HG02571 (cell line): Measurements from ENCODE around the gene HMX1.

Experiments
- ATAC-seq: cut with Tn5 transposase; IDR thresholded peaks from one replicate; pipeline ENCODE4 v1.9.1; 2021; ENCODE audit warnings: mild to moderate bottlenecking, moderate library complexity; ENCODE audit not compliant: unreplicated experiment

HMX1 gene

DNA sequence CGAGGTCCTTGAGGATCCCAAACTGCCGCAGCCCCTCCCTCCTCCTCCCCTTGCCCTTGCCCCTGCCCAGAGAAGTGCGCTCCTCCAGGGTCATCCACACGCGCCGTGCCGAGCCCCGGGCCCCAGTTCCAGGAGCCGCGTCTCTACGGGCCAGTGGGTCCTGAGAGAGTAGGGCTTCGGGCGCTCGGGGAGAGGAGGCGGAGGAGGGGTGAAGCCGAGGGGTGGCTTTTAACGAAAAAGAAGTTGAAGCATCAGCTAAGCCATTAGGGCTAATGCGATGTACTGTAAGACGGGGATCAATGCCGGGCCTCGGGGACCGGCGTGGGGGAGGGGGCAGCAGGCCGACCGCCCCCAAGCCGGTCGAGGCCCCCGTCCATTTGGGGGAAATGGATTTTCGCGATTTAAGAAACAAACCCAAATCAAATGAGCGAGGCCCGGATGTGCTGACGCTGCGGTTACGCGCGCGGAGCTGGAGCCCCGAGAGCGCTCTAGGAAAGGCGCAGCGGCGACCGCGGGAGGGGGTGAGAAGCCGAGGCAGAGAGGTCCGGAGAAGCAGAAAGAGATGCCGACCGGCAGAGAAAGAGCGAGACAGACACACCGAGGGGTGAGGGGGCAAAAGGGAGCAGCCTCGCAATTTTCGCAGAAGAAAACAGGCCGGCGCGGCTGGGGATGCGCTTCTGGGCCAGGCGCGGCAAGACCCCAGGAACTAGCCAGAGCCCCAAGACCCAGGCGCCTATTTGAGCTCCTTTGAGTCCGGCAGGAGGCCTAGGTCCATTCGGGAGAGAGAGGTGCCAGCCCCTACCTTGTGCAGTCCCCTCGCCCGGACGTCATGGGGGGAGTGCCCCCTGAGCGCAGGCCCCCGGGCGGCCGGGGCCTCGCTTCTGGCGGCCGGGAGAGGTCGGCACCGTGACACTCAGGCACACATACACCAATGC lies 13.6 kb downstream of the HMX1 start:
- no peak for ATAC-seq

DNA sequence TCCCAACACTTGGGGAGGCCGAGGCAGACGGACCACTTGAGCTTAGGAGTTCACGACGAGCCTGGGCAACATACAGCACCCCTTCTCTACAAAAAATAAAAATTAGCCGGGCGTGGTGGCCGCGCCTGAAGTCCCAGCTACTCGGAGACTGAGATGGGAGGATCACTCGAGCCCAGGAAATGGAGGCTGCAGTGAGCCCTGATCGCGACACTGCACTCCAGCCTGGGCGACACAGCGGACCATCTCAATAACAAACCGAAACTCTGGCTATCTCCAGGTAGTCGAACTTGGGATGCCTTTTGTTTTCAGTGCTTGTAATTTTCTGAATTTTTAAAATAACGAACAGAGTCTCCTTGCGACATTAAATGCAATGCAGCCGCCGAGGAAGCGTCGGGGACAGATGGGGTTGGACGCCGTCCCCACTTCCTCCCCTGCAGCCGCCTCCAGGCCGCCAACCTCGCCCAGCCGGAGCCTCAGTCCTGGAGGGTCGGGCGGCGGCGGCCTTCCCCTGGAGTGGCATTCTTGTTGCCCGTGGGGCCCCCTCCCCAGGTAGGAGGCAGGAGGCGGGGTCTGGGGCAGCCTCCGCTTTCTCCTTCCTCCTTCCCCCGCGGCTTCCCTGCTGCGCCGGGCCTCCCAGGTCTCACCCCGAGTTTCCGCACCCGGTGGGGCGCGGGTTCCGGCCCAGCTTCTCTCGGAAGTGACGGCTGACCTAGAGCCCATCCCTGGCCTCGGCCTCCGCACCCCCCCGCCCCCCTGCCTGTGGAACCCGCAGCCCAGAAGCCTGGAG lies 14.6 kb downstream of the HMX1 start:
- ATAC-seq: no peak

- no peak for ATAC-seq
These were observed 15.8 kb downstream of the HMX1 start for GRCh38 chr4:8855818-8856245.

- no peak for ATAC-seq
These were observed 16.7 kb downstream of the HMX1 start for GRCh38 chr4:8854931-8855330.

- no peak for ATAC-seq
These were observed 17.6 kb downstream of the HMX1 start for GRCh38 chr4:8854016-8854415.

- ATAC-seq: no peak
These were observed 18.4 kb downstream of the HMX1 start for GRCh38 chr4:8853249-8853648.

DNA sequence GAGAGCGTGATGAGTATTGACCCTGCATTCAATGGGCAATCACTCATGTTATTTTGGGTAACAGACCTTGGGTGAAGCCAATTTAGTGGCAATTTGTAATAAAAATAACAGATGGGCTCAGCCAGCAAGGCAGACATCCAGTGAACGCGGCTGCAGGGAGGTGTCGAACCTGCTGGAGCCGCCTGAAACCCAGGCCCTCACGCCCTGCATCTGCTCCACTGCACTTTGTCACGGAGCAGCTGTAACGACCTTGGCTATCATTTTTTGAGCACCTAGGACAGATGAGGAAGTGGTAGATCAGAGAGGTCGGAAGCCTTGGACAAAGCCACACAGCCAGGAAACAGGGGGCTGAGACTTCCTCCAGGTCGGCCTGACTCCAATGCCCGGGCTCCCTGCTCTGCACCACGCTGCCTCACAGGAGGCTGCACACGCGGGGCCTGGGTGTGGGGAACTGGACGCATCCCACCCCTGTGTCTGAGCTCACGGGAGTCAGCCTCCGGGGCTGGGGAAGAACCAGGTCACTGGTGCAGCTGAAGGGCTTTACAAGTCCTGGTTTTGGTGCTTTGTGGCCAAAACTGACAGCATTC lies 19.4 kb downstream of the HMX1 start:
- no peak for ATAC-seq

DNA sequence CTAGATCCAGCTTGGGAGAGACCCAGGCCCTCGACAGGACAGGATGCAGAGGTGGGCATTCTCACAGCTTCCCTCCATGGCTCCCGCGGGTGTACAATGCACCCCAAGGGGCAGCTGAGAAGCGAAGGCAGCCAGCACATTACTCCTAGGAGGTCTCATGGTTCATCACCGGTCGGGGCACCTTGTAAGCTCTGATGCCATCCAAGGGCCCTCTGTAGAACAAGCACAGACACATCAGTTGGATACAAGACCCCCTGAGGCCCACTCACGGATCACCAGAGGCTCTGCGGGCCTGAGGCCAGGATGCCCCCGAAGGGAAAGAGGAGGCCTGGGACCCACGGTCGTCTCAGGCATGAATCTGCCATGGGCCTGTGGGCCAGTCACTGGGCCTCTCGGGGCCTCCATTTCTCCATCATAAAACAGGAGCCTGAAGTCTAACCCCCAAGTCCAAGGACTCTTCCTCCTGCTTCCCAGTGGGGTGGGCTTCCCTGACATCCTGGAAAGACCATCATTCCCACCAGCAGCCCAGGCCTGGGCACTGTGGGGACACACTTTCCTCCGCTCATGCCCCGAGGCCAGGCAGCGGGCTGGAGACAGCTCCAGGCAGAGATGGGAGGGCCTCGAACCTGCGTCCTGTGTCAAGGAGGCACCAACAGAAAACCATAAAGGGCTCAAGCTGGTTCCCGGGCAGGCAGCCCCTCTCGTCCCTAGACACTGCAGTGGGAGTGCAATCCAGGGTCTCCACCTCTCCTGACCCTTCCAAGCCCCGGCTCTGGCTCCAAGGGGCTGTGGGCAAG lies 20.1 kb downstream of the HMX1 start:
- no peak for ATAC-seq

DNA sequence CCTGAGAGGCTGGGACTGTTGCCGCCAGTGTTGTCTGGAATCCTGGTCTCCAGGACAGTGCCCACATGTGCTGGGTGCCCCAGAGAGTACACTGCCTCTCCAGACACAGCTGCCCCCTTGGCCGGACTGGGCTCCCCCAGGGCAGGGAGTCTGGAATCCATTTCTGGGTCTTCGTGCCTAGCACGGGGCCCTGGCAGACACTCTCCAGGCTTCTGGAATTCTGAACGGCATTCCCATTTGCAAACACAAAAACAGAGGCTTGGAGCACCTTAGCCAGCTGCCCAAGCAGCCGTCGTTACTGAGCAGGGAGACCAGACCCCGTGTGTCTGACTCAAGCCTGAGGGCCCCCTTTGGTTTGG lies 20.8 kb downstream of the HMX1 start:
- no peak for ATAC-seq

GRCh38 chr4:8850074-8850829 lies 21.4 kb downstream of the HMX1 start:
- ATAC-seq: no peak

- no peak for ATAC-seq
These were observed 22.2 kb downstream of the HMX1 start for GRCh38 chr4:8849266-8850073.

DNA sequence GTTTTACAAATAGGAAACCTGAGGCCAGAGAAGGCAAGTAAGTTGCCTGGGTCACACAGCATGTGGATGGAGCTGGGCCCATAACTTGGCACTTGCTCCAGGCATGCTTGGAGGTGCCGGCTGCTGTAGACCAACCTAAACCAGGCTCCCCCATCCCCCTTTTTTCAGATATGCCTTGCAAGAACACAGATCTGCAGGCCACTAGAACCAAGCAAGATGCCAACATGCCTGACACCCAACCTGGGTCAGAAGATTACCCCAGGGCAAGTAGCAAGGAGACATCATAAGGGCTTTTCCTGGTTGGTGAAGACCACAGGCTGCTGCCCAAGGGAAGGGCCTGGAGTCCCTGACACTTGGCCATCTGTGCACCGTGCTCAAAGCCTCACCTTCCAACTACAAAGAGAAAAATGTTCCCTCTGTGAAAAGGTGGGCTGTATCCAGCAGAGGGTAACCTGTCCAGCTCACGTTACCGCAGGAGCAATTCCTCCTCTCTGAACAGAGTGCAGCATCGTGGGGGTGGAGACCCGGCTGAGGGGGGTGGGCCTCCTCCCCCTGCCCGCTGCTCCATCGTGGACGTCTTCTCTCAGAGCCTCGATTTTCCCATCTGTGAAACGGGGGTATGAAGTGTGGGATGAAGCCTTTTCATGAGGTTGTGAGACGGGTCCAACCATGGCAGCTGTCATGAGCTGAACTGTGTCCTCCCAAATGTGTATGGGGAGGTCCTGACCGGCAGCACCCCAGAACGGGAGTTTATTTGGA lies 23.0 kb downstream of the HMX1 start:
- no peak for ATAC-seq

DNA sequence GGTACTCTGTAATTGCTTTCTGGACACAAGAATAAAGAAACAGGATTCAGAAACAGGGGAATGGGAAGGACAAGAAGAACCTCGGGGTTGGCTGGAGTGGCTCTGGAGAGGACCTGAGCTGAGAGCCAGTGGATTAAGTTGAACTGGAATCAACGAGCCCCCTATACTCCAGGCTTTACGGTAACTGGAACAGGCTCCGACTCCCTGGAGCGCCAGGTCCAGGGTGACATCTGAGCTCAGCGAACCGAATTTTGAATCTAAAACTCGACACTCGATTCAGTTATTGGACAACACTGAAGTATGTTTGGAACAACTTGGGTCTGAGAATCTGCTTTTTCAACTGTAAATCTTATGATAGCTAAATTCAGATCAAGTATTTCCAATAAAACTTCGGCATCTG lies 23.9 kb downstream of the HMX1 start:
- ATAC-seq: no peak

DNA sequence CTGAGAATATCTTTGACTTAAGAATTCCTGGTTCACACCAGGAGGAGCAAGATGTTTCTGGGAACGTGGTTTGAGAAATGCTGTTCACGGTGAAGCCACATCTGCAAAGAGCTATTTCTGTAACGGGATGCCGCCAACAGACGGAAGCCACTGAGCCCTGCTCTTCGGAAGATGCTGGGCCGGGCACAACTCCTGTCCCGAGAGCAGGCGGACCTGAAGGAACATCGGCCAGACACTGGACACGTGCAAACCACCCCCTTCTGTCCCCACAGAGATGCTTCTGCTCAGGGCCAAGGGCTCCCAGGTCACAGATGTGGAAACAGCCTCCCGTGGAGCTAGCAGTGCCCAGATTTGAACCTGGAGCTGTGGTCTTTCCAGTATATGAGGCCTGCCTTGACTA lies 24.3 kb downstream of the HMX1 start:
- no peak for ATAC-seq

- ATAC-seq: no peak
These were observed 24.8 kb downstream of the HMX1 start for GRCh38 chr4:8846826-8847225.

DNA sequence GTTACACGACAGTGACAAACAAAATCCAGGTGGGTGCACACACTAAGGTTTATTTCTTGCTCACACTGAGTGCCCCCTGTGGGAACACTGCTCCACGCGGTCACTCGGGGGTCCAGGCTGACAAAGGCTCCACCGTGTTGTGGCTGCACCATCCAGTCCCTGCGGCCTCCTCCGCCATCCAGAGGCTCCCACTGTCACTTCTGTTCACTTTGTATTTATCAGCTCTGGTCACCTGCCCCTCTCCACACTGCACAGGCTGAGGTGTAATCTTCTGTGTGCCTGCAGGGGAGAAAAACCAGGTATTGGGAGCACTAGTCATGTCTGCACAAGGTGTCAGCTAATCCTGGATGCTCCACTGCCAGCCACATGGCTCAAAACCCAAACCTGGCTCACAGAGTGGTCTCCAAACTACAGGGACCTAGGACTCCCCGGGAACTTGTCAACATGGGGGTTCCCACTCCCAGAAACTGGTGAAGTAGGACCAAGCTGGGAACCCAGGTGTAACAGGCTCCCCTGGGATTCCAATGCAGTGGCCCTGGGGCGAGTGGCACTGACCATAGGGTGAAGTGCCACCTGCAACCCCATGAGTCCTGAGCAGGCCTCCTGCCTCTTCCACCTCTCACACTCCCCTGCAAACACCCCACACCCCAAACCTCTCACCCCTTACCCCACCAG lies 25.5 kb downstream of the HMX1 start:
- no peak for ATAC-seq

- ATAC-seq: no peak
These were observed 26.5 kb downstream of the HMX1 start for GRCh38 chr4:8844976-8845690.
